T follicular helper cell (primary cell): Measurements from ENCODE around the gene HSD3B1.
"Not testable (repeated sequence)": the region's sequence is repeated elsewhere in the genome, so short reads cannot be mapped to it uniquely, and the experiment has no call there.

ENCODE experiments used
- DNase-seq: peaks from one replicate; pipeline ENCODE4 v3.0.0-alpha.2; 2020; ENCODE audit warnings: low read depth

HSD3B1 gene

DNA sequence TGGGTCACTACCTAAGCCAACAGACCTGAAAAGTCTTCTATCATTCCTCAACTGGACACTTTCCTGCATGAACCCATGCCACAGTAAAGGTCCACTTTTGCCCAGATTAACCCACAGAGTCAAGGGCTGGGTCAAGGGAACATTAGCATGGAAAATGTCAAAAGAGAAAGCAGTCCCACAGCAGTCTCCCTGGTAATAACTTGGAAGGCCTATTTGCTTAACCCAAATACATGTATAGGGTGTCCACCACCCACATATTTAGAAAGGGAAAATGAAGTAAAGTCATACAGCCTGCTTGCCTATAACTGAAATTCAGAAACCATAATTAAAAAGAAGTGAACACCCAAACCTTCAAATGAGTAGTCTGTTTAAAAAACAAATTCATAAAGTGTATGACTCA, 16.1 kb upstream of the HSD3B1 start:
- no peak for DNase-seq

DNA sequence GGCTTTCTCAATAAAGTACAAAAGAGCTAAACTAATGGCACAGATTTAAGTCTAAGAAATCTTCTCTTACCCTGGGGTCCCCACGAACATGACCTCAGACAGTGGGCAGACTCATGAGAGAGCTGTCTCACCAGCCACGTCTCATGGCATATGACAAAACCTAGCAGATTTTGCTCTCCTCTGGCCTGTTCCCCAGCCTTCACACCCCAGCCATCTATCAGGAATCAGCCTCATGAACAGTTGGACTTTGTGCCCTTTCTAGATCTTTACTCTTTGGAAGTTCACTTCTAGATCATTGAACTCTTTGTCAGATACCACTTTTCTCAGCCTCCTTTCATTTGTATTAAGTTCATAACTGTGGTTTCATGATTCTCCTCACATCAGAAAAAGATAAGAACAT, 14.2 kb upstream of the HSD3B1 start:
- no peak for DNase-seq

DNA sequence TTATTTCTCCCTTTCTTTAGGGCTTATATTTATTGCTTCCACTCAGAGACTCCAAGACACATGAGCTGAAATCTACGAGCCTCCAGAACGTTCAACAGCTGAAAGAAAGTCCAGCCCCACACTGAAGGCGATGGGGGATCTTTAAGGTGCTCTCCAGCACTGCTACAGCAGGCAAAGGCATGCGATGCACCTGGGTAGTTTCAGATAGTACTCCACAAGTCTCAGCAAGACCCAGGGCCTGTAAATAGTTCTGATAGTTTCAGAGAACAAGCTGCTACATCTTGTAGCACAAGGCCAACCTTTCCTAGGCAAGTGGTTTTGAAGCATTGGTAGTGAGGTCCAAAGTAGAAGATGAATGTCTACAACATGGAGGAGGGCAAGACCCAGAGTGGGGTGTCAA, 2.2 kb upstream of the HSD3B1 start:
- DNase-seq = no peak

DNA sequence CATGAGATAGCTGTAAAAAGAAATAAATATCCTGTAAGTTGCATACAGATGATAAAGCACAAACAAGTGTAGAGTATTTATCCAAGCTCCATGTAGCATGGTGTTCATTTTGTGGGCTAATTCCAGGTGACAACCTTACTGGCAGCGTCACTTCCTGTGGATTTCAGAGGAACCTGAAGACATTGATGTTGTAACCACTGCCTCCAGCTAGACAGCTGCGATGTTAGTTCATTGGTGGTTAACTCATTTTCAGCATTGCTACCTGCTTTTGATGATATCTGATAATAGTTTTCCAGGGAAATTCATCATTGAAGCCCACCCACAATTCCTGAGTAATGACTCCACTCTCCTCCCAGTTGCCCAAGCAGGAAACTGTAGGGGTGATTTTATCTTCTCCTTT, 3.0 kb downstream of the HSD3B1 start:
- DNase-seq = no peak

DNA sequence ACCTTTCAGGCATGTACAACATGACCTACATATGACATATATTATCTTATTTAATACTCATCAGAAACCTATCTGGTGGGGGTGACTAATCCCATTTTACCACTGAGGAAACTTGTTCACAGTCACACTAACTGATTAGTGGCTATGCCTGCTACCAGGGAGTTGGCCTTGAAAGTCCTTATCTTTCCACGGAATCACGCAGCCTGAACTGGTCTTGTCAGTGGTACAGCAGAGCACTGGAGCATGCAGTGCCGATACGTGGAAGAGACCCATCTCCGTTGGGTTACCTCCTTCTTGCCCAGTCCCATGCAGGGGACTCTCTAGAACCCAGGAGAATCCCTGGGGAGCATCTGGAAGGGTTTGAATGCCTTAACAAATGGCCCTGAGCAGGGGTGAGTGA, 8.2 kb downstream of the HSD3B1 start:
- DNase-seq = no peak

DNA sequence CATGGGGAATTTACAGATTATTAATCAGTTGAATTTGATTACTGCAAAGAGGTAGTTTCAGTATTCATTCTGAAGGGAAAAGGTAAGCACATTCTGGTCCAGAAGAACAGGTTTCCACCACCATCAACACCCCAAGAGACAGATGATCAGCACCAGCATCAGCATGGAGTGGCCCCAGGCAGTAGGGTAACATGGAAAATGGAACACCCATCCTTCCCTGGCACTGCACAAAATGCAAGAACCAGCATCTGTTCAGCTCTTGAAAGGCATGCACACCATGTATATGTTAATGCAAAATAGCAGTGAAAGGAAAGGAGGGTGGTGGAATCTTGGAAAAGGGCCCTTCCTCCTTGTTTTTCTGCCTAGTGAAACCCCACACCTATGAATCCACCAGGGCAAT, 9.2 kb downstream of the HSD3B1 start:
- DNase-seq = no peak

DNA sequence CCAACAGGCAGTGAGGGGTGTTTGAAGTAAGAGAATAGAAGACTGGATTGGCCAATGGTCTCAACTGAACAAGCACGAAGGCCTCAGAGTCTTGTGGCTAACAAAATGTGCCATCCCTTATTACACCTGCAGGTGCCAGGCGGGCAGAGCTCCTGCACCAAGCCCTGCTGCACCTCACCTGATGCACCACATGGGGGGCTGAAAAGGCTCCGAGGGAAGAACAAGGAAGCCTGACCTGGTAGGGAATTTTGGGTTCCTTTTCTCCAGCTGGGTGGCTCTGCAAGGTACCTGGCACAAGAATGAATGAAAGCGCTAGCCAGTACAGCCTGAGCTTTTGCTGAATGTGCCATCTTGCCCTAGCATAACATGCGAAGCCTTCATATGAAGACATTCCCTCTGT, 9.7 kb downstream of the HSD3B1 start:
- DNase-seq = no peak

DNA sequence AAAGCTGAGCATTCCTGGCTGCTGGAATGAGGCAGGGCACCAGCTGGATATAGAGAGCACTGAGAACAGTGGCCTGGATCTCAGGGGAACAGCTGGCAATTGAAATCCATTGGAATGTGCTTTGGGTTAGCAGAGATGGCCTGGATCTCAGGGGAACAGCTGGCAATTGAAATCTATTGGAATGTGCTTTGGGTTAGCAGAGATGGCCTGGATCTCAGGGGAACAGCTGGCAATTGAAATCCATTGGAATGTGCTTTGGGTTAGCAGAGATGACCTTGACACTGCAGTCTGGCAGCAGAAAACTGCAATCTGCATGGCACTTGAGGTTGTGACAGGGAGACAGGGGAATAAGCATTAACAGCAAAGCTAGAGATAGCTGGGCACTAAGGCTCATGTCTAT, 10.7 kb downstream of the HSD3B1 start:
- not testable (repeated sequence) for DNase-seq

DNA sequence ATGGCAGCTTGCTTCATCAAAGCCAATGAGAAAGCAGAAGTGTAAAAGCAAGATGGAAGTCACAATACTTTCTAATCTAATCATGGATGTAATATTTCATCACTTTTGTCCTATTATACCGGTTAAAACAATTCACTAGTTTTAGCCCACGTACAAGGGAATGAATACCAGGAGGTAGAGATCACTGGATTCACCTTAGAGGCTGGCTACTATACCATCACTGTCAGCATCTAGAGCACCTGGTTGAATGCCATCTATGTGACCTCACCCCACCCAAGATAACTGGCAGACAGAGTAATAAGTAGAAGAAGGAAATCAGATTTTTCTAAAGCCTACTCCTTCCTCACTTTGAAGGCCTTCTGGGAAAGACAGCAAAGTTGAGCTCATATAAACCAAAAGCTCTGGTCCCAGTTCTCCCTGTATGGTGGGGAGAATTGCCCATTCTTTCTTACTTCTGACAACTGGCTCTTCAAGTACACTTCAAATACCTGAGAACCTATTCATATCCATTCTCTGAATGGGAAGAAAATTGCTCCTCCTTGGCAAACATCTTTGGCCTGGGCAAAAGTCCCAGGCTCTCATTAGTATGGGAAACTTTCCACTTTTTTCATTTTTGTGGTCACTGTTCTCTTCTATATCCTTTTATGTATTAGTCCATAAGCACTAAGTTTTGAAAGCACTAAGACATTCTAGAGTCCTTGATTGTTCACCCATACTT, 24.8 kb downstream of the HSD3B1 start:
- DNase-seq = no peak

DNA sequence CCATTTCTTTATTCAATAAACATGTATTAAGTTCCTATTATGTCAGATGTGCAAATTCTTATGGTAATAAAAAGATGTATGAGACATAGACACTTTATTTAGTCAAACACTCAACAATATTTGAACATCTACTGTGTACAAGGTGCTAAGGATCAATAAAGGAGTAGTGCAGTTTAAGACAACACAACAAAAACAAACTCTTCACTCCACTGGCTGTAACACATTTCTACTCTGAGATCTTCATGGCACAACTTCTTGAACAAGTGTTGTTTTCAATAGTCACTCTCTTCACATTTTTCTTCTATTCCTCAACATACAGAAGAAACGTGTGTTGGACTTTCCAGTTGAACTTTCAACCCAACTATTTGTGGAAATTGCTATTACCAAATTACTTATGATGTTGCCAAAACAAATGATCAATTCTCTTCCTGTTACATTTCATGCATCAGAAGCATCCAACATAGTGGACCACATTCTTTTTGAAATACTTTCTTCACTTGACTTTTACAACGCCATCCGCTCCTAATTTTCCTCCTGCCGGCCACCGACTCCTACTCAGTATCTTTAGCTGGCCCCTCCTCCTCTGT, 25.4 kb downstream of the HSD3B1 start:
- DNase-seq = no peak

DNA sequence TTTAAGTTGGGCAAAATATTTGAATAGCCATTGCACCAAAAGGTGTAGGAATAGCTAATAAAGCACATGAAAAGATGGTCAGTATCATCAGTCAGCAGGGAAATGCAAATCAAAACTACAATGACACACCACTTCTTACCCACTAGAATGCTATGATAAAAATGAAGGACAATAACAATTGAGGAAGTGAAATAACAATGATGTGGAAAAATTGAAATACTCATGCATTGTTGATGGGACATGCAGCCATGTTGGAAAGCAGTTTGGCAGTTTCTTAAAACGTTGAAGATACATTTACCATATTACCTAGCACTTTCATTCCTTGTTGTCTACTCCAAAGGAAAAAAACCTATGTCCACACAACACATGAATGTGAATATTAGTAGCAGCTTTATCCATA, 28.4 kb downstream of the HSD3B1 start:
- DNase-seq = no peak

DNA sequence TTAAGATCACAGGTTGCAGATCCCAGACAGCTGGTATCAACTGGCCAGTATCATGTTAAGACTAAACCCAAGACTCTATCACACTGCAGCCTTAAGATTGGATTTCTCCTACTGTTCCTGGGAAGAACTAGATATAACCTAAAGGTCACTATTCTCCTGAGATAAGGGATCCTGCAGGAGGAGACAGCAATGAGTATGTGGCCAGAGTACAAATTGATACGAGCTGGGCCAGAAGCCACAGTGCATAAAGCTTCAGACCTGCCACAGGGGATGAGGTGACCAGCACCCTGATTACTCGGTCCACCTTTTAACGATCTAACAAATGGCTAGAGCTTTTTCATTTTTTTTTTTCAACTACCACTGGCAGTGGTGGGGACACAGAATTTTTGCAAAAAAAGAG, 31.0 kb downstream of the HSD3B1 start:
- no peak for DNase-seq

DNA sequence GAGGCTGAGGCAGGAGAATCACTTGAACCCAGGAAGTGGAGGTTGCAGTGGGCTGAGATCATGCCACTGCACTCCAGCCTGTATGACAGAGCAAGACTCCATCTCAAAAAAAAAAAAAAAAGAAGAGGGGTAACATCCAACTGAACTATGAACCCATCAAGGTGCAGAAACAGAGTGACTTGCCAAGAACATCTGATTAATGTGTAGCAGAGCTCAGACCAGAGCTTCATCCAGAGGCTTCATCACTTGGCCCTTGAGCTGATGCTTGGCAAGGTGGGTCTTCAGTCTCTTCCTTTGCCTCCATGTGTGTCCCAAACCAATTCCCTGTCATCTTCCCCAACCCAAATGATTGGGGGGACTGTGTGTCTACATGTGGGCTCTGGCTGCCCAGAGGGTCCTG, 32.6 kb downstream of the HSD3B1 start:
- no peak for DNase-seq

DNA sequence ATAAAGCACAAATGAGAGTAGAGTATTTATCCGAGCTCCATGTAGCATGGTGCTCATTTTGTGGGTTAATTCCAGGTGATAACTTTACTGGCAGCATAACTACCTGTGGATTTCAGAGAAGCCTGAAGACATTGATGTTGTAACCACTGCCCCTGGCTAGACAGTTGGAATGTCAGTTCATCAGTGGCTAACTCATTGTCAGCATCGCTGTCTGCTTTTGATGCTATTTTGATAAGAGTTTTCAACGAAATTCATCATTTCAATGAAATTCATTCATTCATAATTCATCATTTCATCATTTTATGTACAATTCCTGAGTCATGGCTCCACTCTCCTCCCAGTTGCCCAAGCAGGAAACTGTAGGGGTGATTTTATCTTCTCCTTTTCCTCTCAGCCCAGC, 34.4 kb downstream of the HSD3B1 start:
- no peak for DNase-seq

DNA sequence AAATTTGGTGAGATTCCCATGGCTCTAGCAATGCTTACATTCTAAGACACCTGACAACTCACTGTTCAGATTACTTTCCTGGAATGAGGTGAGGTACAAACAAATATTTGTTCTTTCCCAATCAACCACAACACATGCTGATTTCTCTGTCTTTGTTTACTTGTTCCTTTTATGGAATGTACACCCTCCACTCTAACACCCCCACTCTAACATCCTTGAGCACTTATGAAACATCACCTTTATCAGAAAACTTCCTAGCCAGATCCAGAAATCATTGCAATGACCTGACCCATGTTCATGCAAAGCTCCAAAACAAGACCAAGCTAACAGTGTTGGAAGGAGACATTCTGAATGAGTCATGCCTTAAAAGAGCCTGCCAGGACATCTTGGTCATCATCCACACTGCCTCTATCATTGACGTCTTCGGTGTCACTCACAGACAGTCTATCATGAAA, 35.5 kb downstream of the HSD3B1 start:
- no peak for DNase-seq

DNA sequence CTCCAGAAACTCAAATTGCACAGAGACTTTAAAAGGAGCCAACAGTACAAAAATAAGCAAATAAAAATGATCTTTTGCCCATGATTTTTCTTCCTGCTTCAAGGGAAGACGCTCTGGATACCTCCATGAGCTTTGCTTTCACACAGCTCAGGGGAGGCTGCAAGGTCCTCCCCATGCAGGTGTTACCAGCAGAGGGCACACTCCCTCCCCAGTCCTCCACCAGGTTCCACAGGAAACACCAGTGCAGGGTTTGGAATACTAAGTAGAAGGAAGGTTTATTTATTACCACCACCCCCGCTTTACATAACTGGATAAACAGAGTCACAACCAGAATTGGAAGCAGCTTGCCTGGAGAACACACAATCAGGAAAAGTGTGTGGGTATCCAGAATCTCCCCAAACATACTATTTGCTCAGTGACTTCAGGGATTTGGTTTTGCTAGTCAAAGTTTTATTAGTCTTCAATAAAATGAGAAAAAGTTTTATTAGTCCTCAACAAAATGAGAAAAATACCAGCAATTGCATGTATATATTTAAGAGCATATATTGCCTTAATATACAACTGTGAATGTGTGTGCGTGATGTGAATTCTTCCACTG, 37.3 kb downstream of the HSD3B1 start:
- no peak for DNase-seq

DNA sequence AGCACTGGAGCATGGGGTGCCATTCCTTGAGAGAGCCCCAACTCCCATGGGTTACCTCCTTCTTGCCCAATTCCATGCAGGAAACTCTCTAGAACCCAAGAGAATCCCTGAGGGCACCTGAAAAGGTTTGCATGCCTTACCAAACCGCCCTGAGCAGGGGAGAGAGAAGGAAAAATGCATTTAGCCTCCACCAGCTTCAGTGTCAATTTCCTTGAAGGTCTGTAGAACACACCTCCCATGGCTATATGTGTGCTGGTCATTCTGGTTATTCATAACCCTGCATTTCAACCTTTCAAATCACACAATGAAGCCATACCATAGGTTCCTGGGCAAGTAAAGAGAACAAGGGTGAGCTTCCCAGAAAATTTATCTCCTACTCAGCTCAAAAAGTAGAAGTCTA, 39.6 kb downstream of the HSD3B1 start:
- no peak for DNase-seq

DNA sequence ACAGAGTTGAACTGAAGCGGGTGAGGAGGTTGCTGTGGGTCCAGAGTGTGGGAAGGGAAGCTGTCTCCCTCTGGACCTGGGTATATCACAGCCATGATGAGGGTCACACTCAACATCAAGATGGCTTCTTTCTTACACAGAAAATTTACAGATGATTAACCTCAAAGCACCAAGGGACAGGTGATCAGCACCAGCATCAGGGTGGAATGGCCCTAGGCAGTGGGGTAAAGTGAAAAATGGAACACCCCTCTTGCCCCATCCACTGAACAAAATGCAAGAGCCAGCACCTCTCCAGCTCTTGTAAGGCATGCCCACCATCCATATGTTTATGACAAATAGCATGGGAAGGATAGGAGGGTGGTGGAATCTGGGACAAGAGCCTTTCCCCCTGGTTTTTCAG, 40.3 kb downstream of the HSD3B1 start:
- no peak for DNase-seq

DNA sequence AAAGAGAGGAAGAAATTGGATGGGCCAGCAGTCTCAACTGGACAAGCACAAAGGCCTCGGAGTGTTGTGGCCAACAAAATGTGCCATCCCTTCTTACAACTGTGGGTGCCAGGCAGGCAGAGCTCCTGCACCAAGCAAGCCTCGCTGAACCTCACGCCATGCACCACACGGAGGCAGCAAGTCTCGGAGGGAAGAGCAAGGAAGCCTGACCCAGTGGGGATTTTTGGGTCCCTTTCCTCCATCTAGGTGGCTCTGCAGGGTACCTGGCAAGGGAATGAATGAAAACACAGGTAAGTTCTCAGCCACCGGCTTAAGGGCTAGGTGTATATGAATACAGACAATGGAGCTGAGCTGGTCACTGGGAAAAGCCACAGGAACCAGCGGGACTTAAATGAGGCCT, 40.8 kb downstream of the HSD3B1 start:
- no peak for DNase-seq

DNA sequence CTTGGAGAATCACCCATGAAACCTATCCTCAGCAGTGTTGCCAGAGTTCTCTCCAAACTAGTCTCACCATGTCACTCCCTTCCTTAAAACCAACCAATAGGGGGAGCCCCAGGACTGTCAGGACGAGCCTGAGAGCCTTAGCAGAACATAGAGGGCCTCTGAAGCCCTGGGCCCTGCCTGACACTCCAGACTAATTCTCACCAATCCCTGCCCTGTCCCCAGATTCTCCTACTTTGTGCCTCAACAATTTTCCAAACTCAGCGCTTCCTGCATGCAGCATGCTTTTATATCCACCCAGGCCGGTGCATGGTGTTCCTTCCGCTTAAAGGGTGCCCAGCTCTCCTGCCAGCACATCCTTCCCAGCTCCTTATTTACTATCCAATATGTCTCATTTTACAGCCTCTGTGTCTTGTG, 42.7 kb downstream of the HSD3B1 start:
- DNase-seq = no peak

DNA sequence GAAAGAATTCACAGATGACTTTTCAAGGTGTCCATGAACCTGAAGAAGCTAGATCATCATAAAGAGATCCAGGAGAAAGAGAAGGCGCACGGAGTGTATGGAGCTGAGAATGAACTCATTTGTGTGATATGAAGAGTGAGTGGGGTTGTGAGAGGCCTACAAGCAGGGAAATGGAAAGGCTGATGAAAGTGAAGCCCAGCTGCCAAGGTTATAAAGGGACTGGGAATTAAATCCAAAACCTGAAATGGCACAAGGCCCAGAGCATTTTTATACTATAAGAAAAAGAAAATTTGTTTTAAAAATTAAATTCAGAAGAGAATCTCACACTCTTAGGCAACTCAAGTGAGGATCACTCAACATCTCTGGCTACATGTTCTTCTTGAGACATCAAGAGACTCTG, 43.4 kb downstream of the HSD3B1 start:
- DNase-seq = no peak

DNA sequence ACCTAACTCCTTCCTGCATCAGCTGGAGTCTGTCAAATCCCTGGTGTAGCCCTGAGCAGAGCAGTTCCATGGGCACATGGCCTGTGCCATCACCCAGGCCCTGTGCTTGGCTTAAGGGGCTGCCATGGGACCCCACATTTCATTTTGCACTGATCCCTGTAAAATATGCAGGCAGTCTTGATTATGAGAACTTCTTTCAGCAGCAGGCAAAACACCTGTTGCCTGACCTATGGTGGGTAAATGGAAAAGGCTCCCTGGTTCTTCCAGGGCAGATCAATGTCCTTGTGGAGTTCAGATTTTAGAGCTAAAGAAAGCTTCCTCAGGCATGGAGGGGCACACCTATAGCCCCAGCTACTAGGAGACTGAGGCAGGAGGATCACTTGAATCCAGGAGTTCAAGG, 44.2 kb downstream of the HSD3B1 start:
- no peak for DNase-seq

DNA sequence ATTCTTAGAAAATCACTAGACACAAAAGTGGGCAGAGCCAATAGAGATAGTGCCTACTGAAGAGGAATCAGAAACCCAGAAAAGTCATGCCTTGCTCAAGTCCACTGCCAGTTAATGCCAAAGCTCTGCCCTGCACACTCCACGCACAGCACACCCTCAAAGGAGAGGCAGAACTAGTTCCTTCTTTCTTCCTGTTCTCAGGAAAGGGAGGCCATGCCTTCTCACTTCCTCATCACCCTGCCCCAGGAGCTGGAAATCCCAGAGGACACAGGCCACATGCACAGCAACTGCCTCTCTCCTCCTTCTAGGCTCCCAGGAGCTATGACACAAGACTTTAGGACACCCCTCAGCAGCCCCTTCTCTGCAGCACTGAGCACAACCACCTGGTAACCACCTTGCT, 45.6 kb downstream of the HSD3B1 start:
- not testable (repeated sequence) for DNase-seq
